ENCODE data around the gene NBAS. TPM values are rescaled to one million over a fixed set of nuclear protein-coding genes. Genes with fewer than 3 reads are reported as not detected.

NBAS gene
- total and polyA plus RNA-seq, 9 of the 15 experiments (the other 6 are each of a cell fraction or from before 2014, with no cell fraction given): 15.3 to 94.4 (median 69.9) TPM

- TF ChIP-seq, protein P1, sequence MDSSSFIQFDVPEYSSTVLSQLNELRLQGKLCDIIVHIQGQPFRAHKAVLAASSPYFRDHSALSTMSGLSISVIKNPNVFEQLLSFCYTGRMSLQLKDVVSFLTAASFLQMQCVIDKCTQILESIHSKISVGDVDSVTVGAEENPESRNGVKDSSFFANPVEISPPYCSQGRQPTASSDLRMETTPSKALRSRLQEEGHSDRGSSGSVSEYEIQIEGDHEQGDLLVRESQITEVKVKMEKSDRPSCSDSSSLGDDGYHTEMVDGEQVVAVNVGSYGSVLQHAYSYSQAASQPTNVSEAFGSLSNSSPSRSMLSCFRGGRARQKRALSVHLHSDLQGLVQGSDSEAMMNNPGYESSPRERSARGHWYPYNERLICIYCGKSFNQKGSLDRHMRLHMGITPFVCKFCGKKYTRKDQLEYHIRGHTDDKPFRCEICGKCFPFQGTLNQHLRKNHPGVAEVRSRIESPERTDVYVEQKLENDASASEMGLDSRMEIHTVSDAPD (CRISPR knock-in tag; IDR thresholded peaks at IDR 0.05): no peak
- no peak for TF ChIP-seq CBX3 (IDR thresholded peaks at IDR 0.05; ENCODE audit: borderline replicate concordance in 1 of 2, low read length in 2 of 2)
- TF ChIP-seq POLR2AphosphoS2 (IDR thresholded peaks at IDR 0.05; ENCODE audit: low read length): no peak
- no peak for TF ChIP-seq SNRNP70 (optimal IDR thresholded peaks at IDR 0.05; ENCODE audit: low read depth, low read length)
- no peak for TF ChIP-seq XRCC4 (IDR thresholded peaks at IDR 0.05; ENCODE audit: extremely low read depth, insufficient read depth, insufficient read length)
- TF ChIP-seq ZNF778 (CRISPR knock-in tag; IDR thresholded peaks at IDR 0.05): no peak
- TF ChIP-seq ATF1 (CRISPR knock-in tag; IDR thresholded peaks at IDR 0.05): no peak
- no peak for TF ChIP-seq ATF1 (tag; IDR thresholded peaks at IDR 0.05)
- TF ChIP-seq ZNF239 (CRISPR knock-in tag; IDR thresholded peaks at IDR 0.05): no peak
- TF ChIP-seq PTRF (tag; IDR thresholded peaks at IDR 0.05): 0 out of 2 replicates have a peak, but pooled peaks have one; percentile 28
- no peak for TF ChIP-seq SRSF3 (IDR thresholded peaks at IDR 0.05; ENCODE audit: insufficient read depth, low read length)
- no peak for TF ChIP-seq ZNF655 (CRISPR knock-in tag; IDR thresholded peaks at IDR 0.05)
- no peak for TF ChIP-seq ZEB2 (IDR thresholded peaks at IDR 0.05)
- TF ChIP-seq MBD2 (IDR thresholded peaks at IDR 0.05; ENCODE audit: borderline replicate concordance, low read depth): no peak
- TF ChIP-seq RBM25 (IDR thresholded peaks at IDR 0.05; ENCODE audit: low read depth, low read length, severe bottlenecking): peak; percentile 93
- no peak for TF ChIP-seq FOXA3 (CRISPR knock-in tag; conservative IDR thresholded peaks at IDR 0.05 in 1 of 2, IDR thresholded peaks at IDR 0.05 in 1 of 2)
- TF ChIP-seq RBBP5 (IDR thresholded peaks at IDR 0.05; ENCODE audit: borderline replicate concordance, insufficient read depth, low read length, poor library complexity, severe bottlenecking): no peak
- no peak for TF ChIP-seq ZKSCAN3 (CRISPR knock-in tag; IDR thresholded peaks at IDR 0.05)
- 0 out of 2 replicates have a peak, but pooled peaks have one; percentile 65 for TF ChIP-seq HLTF (IDR thresholded peaks at IDR 0.05)
- 0 out of 4 replicates have a peak, but pooled peaks of 1 of the 2 experiments have one; percentile 12 for TF ChIP-seq KDM1A (IDR thresholded peaks at IDR 0.05)
- no peak for TF ChIP-seq ZNF551 (CRISPR knock-in tag; IDR thresholded peaks at IDR 0.05)
- TF ChIP-seq KLF16 (IDR thresholded peaks at IDR 0.05): no peak
- 0 out of 2 replicates have a peak, but pooled peaks have one; percentile 36 for TF ChIP-seq ADNP (tag; IDR thresholded peaks at IDR 0.05)
- TF ChIP-seq CREM (IDR thresholded peaks at IDR 0.05; ENCODE audit: low read depth): no peak
- TF ChIP-seq CGGBP1 (CRISPR knock-in tag; IDR thresholded peaks at IDR 0.05): no peak
- TF ChIP-seq VEZF1 (CRISPR knock-in tag; IDR thresholded peaks at IDR 0.05): no peak
- peak; percentile 74; the same call in 1 of the 2 replicates for TF ChIP-seq BCOR (IDR thresholded peaks at IDR 0.05)
Measured at GRCh38 chr2:15584316-15584715, 23.2 kb upstream of the NBAS start (continued).

All from K562 (cell line).